HepG2 (cell line): ENCODE measurements around the gene TAF6L. TPM values are rescaled to one million over a fixed set of nuclear protein-coding genes. Genes with fewer than 3 reads are reported as not detected.

Experiments
- ATF1 ChIP-seq: IDR thresholded peaks from 2 replicates; pipeline ENCODE4 v1.6.1; 2016; ENCODE audit warnings: mild to moderate bottlenecking, control low read depth
- CEBPB ChIP-seq: IDR thresholded peaks from 2 replicates; pipeline ENCODE4 v1.6.1; 2011; ENCODE audit warnings: low read depth, low read length, improper control_type of control experiment, borderline replicate concordance
- CEBPG ChIP-seq: IDR thresholded peaks from 2 replicates; pipeline ENCODE4 v1.6.1; 2016
- CSRNP1 ChIP-seq: sonication (generic); formaldehyde crosslinking; IDR thresholded peaks from 2 replicates; pipeline ENCODE4 v1.8.1; 2023; ENCODE audit warnings: mild to moderate bottlenecking, missing genetic modification reagents
- PATZ1 ChIP-seq: sonication (generic); formaldehyde crosslinking; IDR thresholded peaks from 2 replicates; pipeline ENCODE4 v1.4.0; 2020; ENCODE audit warnings: missing genetic modification reagents
- POLR2A ChIP-seq, 2 experiments: IDR thresholded peaks; 2 replicates each; pipeline ENCODE4 v1.6.1; 2011; ENCODE audit warnings: low read depth in 2 of 2, low read length in 2 of 2, mild to moderate bottlenecking in 1 of 2, moderate library complexity in 1 of 2; ENCODE audit not compliant: insufficient read depth in 1 of 2
- RBM39 ChIP-seq: fragments of 200-400 bp; formaldehyde crosslinking; IDR thresholded peaks from one replicate; pipeline ENCODE4 v1.6.1; 2018; ENCODE audit warnings: antibody characterized with exemption, mild to moderate bottlenecking, low read depth, low read length; ENCODE audit not compliant: poor library complexity, severe bottlenecking
- RFXANK ChIP-seq: IDR thresholded peaks from 2 replicates; pipeline ENCODE4 v1.6.1; 2016
- RFXAP ChIP-seq: sonication (generic); formaldehyde crosslinking; IDR thresholded peaks from 2 replicates; pipeline ENCODE4 v1.4.0; 2020; ENCODE audit warnings: missing genetic modification reagents, borderline replicate concordance
- SIN3A ChIP-seq: IDR thresholded peaks from 2 replicates; pipeline ENCODE4 v1.6.1; 2011; ENCODE audit warnings: low read depth, mild to moderate bottlenecking, control low read depth, low read length, borderline replicate concordance
- SP1 ChIP-seq, 2 experiments: fragments of 450-650 bp in 1 of 2; sonication (generic) in 1 of 2; formaldehyde crosslinking in 1 of 2; IDR thresholded peaks; 2 replicates each; pipeline versions ENCODE4 v1.4.0 to v1.6.1; 2016 to 2020; ENCODE audit warnings: missing genetic modification reagents in 1 of 2
- SRSF1 ChIP-seq: fragments of 200-400 bp; formaldehyde crosslinking; optimal IDR thresholded peaks from 2 replicates; pipeline ENCODE3; 2017; ENCODE audit warnings: mild to moderate bottlenecking, low read depth, low read length, moderate library complexity
- U2AF2 ChIP-seq: fragments of 200-400 bp; formaldehyde crosslinking; IDR thresholded peaks from 2 replicates; pipeline ENCODE4 v1.6.1; 2017; ENCODE audit warnings: low read depth, mild to moderate bottlenecking, low read length
- ZBTB7B ChIP-seq: sonication (generic); formaldehyde crosslinking; IDR thresholded peaks from 2 replicates; pipeline ENCODE4 v1.4.0; 2020; ENCODE audit warnings: missing genetic modification reagents
- ZNF362 ChIP-seq: sonication (generic); formaldehyde crosslinking; IDR thresholded peaks from 2 replicates; pipeline ENCODE4 v1.4.0; 2020; ENCODE audit warnings: missing genetic modification reagents, mild to moderate bottlenecking, borderline replicate concordance
- ZNF747 ChIP-seq: sonication (generic); formaldehyde crosslinking; IDR thresholded peaks from 2 replicates; pipeline ENCODE4 v1.8.1; 2023; ENCODE audit warnings: missing genetic modification reagents, mild to moderate bottlenecking, borderline replicate concordance
- ZNF816 ChIP-seq: sonication (generic); formaldehyde crosslinking; IDR thresholded peaks from 2 replicates; pipeline ENCODE4 v1.8.0; 2022; ENCODE audit warnings: missing genetic modification reagents, mild to moderate bottlenecking, borderline replicate concordance
- ZSCAN20 ChIP-seq: sonication (generic); formaldehyde crosslinking; IDR thresholded peaks from 2 replicates; pipeline ENCODE4 v1.4.0; 2020; ENCODE audit warnings: missing genetic modification reagents, mild to moderate bottlenecking, borderline replicate concordance
- polyA plus RNA-seq, 8 experiments: library from polyadenylated mRNA; depleted of rRNA in 3 of 8; stranded (reverse) in 7 of 8; unstranded in 1 of 8; fragments of >200 nt; fragmentation: Illumina TruSeq in 4 of 8; extraction: Trizol in 4 of 8; gene quantifications; 2 replicates each; pipeline versions ENCODE4 v1.2.1 to v1.2.3, GENCODE V29; 2011 to 2016; ENCODE audit warnings: low read depth in 4 of 8, missing spikeins in 1 of 8, mixed read lengths in 1 of 8; ENCODE audit not compliant: insufficient read depth in 1 of 8
- total RNA-seq, 5 experiments: library from RNA; depleted of rRNA; stranded (reverse); fragments of >200 nt; fragmentation: Illumina TruSeq; extraction: Trizol; gene quantifications; 2 replicates each; pipeline ENCODE4 v1.2.3, GENCODE V29; 2016; ENCODE audit warnings: low read depth in 1 of 5
- TF ChIP-seq, protein P1 (sequence below): sonication (generic); formaldehyde crosslinking; IDR thresholded peaks from 2 replicates; pipeline ENCODE4 v1.8.0; 2022; ENCODE audit warnings: missing genetic modification reagents, mild to moderate bottlenecking, inconsistent platforms, borderline replicate concordance

Gene TAF6L
- total and polyA plus RNA-seq, 2 of the 13 experiments (the other 11 are each of a cell fraction or from before 2014, with no cell fraction given): 12.6 to 19.4 TPM

DNA sequence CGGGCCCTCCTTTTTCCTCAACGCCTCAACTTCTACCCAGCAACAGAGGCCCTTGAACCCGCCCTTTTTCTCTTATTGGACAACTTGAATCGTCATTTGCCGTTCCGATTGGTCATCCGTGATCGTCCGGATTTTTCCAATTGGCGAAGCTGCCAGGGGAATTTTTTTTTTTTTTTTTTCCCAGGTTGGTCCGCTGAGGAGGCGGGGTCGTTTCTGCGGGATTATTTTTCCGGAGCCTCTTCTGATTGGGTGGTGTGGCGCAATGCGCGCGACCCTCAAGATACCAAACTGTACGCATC lies 43.4 kb upstream of the TAF6L start (continued):
- 0 out of 2 replicates have a peak, but pooled peaks have one; percentile 42 for TF ChIP-seq CEBPB
- TF ChIP-seq RFXANK: peak; percentile 99
- TF ChIP-seq ZNF747: no peak
- TF ChIP-seq CSRNP1 (CRISPR knock-in tag): 0 out of 2 replicates have a peak, but pooled peaks have one; percentile 12
- no peak for TF ChIP-seq POLR2A (IDR thresholded peaks at IDR 0.05; ENCODE audit: insufficient read depth in 1 of 2, low read depth in 2 of 2, low read length in 2 of 2)
- TF ChIP-seq RFXAP (CRISPR knock-in tag): peak; percentile 93
- TF ChIP-seq CEBPG (CRISPR knock-in tag): peak; percentile 59; the same call in 1 of the 2 replicates
- TF ChIP-seq ZNF816: 0 out of 2 replicates have a peak, but pooled peaks have one; percentile 2
- peak; percentile 14 for TF ChIP-seq RBM39
- no peak for TF ChIP-seq U2AF2
- TF ChIP-seq SIN3A: 0 out of 2 replicates have a peak, but pooled peaks have one; percentile 17
- peak; percentile 93 for TF ChIP-seq ZNF362 (CRISPR knock-in tag)
- peak; percentile 21 for TF ChIP-seq SRSF1
- TF ChIP-seq SP1 (IDR thresholded peaks at IDR 0.05): no peak
- peak; percentile 49 for TF ChIP-seq SP1 (CRISPR knock-in tag; IDR thresholded peaks at IDR 0.05)
- TF ChIP-seq, protein P1, sequence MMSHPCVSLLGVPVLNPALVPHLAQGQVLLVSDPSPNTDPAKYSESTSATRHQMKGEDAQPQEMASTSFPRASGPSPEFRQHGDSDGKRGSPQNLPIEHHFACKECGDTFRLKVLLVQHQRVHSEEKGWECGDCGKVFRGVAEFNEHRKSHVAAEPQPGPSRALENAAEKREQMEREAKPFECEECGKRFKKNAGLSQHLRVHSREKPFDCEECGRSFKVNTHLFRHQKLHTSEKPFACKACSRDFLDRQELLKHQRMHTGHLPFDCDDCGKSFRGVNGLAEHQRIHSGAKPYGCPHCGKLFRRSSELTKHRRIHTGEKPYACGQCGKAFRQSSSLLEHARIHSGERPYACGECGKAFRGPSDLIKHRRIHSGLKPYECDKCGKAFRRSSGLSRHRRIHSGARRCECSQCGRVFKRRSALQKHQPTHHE (CRISPR knock-in tag): no peak
- peak; percentile 4; the same call in 1 of the 2 replicates for TF ChIP-seq PATZ1 (CRISPR knock-in tag)
- peak; percentile 46; the same call in 1 of the 2 replicates for TF ChIP-seq ATF1 (CRISPR knock-in tag)
- TF ChIP-seq ZSCAN20 (CRISPR knock-in tag): peak; percentile 47; the same call in 1 of the 2 replicates
- 0 out of 2 replicates have a peak, but pooled peaks have one; percentile 4 for TF ChIP-seq ZBTB7B (CRISPR knock-in tag)
- TF ChIP-seq, all 625 proteins: peak for 25
